ENCODE measurements around the gene HES2.
A peak's percentile ranks its signal among the peaks of the same experiment; 100 is the strongest.
"Not testable (repeated sequence)": the region's sequence is repeated elsewhere in the genome, so short reads cannot be mapped to it uniquely, and the experiment has no call there.

The HES2 gene

DNA sequence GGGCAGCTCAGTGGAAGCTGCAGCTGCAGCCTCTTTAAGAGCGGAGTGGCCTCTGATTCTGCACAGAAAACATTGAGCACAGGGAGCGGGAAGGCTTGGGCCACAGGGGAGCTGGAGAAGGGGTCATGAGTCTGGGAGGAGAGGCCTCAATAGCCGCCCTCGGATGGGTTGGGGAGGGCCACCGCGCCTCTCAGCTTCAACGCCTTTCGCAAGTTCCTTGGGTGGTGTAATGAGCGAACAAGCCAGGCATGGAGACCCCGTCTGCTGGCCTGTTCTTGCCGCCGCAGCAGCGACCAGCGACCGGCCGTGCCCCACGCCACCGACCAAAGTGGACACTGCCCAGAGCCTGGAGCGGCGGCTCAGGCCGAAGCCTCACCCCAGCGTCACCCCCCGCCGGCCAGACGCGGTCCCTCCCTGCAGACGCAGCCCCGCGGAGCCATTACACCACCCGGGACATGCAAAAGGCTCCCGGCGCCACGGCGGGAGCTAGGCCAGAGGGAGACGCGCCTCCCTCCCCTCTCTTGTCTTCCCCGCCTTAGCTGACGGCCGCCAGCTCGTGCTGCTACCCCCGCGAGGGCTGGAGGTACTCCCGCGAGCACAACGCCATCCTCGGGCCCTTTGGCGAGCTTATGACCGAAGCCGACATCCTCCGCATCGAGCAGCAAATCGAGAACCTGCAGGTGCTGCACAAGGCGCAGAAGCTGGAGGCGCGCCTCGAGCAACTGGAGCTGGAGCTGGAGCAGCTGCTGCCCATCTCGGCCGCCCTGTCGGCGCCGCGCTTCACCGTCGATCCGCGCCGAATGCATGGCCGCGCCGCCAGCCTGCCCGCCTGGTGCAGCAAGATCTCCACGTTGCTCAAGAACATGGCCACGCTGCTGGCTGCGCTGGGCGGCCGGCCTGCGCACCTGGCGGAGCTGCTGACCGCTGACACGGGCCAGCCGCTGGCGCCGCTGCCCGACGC is 34.5 kb upstream of the HES2 start:
- DNase-seq: not testable (repeated sequence)

DNA sequence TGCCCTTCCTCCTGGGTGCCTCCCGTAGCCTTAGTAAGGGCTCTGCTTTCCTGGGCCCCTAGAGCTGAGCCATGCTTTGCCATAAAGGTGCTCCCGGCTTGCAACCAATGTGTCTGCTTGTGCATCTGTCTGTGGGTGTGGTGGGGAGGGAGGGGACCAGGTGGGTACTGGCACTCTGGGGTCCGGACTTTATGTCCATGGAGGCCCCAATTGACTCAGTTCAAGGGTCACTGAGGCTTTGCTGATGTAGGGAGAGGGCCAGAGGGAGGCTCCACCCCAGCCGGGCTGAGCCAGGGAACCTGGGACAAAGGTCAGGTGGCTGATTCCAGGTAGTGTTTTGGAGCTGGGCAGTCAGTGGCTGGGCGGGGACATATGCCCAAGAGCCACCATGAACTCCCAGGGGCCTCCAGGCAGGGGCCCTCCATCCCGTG is 31.2 kb upstream of the HES2 start:
- no peak for DNase-seq

DNA sequence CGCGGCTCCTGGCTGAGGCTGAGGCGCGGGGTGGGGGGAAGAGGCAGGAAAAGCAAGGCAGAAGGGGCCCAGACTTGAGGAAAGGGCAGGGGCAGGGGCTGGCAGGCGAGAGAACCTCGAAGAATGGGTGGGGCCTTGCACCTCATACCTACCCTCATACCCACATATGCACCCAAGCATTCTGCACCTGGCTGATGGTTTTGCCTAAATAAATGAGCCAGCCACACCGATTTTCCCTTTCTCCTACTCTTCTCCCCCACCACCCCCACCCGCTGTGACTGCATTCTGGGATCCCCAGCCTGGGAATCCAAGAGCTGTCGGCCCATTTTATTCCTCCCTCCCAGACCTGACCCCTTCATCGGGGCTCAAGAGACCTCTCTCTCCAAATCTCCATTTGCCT is 30.8 kb upstream of the HES2 start:
- DNase-seq: not testable (repeated sequence)

DNA sequence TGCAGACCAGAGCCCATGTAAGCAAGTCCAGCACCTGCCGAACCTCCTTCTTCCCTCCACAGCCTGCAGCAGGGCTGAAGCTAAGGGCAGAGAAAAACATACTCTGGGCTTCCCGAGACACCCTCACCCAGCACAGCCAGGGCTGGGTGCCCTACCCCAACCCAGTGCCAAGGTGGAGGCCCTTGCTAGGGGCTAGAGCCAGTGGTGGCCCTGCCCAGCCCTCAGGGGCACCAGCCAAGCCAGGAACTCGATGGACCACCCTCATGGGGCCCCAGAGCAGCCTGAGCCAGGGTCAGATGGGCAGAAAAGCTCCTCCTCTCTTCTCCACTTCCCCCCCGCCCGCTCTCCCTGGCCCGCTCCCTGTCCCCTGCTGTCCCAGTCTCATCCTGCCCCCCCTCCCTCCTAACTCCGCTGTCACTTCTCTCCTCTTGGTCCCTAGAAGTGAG is 30.3 kb upstream of the HES2 start:
- DNase-seq: no peak

DNA sequence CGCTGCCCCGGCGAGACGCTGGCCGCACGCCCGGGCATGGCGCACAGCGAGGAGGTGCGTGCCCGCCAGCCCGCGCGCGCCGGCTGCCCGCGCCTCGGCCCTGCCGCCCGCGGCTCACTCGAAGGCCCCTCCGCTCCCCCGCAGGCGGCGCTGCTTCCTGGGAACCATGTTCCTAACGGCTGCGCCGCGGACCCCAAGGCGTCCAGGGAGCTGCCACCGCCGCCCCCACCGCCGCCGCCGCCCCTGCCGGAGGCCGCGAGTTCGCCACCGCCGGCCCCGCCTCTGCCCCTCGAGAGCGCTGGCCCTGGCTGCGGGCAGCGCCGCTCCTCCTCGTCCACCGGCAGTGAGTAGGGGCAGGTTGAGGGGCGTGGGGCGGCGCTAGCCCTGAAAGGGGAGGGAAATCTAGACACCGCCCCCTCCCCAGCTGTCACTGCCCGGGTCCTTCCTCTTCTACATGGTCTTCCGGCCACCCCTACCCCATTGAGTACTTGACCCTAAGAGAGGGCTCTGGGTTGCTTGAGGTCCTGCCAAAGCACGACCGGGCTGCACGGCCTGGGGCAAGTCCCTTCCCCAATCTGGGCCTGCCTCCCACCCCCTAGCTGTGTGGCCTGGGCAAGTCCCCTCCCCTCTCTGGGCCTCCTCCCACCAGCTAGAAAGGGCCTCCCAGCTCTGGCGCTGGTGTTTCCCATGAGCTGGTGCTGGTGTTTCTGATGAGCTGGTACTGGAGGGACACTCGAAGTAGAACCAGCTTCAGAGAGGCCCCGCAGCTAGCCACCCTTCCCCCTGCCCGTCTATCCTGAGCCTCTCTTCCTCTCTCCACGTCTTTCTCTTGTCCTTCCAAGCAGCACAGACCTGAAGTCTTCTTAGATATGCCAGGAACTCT is 29.3 kb upstream of the HES2 start:
- peak; percentile 77 for DNase-seq

DNA sequence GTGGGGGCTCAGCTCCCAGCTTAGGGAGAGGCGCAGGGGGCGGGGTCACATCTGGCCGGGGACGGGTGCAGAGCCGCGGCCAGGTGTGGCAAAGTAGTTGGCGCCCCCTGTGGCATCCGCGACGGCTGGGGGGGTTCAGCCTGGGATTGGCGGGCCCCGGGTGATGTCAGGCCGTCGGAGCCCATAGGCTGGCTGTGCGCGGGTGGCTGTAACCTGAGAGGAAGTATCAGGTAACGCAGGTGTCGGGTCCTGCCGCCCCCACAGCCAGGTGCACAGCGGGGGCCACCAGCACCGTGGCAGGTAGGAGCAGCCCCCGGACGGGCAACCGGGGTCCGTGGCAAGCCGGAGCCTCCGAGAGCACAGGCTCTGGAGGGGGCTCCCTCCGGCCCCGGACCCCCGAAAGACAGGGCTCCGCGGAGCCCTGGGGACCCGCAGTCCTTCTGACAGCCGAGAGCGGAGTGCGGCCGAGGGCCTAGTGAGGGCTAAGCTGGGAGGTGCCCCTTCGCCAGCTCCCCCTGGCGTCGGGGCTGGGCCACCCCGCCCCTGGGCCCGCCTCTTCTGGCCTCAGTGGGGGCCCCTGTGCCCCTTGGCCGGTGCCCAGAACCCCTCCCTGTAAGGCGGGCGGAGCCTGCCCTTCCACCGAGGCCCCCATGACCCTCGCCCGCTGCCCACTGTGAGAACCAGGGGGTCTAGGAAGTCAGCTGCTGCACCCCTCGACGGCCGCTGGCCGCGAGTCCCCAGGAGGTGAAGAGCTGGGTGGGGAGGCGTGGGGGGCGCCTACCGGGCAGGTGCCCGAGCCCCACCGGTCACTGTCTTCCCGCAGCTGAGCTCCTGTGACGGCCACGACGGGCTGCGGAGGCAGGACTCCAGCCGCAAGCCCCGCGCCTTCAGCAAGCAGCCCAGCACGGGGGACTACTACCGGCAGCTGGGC is 28.4 kb upstream of the HES2 start:
- peak; percentile 98 for DNase-seq

DNA sequence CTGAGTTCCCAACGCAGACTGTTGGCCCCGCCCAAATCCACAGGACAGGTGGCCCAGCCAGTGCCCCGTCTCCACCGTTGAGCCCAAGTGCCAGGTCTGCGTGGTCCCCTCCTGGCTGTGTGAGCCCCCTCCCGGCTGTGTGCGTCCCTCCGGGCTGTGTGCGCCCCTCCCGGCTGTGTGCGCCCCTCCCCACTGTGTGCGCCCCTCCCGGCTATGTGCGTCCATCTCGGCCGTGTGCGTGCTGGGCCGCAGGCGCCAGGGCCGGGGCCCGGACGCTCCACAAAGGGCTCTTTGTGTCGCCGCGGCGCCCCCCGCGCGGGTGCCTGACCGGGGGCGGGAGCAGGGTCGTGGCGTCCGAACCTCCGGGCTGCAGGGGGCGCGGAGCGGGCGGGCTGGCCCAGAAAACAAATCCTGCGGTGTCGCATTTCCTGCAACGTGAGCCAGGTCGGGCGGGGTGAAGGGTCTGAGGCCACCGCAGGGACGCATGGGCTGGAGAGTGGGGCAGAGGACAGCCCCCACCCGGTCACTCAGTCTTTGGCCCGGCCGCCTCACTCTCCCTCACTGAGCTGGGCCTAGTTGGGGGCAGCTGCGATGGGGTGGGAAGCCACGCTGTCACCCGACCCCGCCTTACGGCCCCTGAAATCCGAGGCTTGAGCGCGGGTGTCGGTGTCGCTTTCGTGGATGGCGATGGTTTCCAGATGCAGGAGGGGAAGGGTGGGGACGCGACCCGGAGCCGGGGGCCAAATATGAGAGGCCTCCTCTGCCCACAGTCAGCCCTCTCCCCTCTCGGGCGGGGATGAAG is 27.5 kb upstream of the HES2 start:
- DNase-seq: peak; percentile 68

DNA sequence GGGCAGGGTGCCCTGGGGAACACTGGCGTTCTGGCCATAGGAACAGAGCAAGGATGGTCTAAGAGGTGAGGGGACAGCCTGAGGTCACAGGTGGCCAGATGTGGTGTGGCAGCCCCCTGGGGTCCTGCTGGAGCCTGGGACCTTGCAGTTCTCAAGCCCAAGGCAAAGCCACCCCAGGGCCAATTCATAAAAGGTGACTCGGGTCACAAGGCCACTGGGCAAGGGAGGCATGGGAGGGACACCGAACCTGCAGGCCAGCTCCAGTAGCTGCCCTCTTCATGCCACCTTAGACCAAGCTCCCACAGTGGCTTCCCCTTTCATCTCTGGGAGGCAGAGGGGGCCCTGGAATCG is 26.9 kb upstream of the HES2 start:
- no peak for DNase-seq

DNA sequence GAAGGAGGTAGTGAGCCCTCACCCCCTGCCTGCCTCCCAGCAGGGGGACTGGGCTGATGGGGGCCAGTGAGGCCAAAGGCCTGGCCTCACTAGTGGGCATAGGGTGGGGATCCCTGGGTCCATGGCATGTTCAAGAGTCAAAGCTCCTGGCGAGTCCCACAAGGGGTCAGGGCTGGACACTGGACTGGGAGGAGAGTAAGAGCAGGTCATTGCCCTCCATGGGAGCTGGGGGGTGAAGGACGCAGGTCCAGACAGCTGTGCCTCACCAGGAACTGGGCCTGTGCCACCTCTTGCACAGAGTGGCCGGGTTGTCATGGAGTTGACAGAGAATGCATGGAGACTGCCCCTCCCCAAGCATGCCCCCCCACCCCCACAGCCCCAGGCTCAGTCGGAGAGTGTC is 26.2 kb upstream of the HES2 start:
- DNase-seq: not testable (repeated sequence)

DNA sequence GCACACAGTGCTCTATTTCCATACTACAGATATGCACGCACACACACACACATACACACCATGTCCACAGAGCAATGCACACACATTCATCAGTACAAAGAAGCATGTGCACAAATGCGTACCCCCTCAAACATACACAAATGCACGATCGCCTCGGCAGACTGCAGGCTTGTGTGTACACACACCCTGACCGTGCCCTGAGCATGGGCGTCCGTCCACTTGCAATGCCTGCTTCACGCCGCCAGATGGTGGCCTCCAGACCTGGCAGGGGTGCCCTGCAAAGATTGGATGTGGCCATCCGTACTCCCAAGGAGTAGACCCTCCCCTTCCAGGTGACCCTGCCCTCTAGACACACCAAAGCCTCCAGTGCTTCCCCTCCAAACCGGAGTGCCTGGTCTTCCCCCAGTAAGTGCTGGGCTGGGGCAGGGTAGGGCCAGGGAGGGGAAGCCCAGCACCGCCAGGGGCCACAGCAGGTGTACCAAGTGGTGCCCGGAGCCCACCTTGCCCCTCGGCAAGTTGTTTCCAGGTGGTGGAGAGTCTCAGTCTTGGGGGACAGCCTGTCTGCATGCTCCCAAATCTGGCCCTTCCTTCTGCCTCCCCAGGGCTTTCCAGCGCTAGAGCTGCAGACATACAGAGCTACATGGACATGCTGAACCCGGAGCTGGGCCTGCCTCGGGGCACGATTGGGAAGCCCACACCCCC is 25.5 kb upstream of the HES2 start:
- peak; percentile 71 for DNase-seq

DNA sequence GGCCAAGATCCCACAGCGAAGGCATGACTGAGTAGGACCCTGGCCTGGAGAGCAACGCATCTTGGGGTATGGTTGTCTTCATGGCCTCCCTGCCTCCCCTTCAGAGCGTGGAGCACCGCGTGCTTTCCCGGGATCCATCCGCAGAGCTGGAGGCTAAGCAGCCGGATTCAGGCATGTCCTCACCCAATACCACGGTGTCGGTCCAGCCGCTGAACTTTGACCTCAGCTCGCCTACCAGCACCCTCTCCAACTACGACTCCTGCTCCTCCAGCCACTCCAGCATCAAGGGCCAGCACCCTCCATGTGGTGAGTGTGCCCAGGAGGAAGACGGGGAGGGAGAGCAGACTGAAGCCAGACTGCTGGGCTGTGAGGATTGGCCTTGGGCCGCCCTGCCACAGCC is 24.7 kb upstream of the HES2 start:
- no peak for DNase-seq

DNA sequence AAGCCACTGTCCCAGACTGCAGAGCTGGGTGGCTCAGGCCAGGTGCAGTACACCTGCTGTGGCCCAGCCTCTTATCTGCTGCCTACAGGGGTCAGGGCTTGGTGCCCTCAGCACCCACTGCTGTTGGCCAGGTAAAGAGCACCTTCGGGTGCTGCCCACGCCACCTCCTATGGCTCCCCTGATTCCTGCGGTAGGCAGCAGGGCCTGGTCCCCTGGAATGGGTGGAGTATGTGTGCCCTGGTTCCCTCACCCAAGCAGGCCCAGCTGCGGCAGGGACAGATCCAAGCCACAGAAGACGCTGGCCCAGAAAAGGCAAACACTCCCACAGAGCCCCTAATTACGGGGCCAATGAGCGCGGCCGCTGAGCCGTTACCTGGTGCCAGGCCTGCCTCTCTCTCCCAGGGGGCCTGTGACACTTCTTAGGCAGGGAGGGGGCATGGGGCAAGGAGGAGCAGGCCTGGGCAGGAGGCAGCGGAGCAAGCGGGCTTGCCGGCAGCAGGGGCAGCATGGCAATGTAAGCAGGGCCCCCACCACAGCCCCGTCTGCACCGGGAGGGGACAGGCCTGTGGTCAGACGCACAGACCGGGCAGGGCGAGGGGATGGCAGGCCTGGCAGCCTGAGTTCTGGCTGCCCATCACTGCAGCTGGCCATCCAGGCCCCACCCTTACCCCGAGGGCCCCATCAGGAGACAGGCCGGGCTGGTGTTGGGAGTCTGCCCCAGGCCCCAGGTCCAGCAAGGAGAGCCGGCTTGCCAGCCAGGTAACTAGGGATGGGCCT is 23.8 kb upstream of the HES2 start:
- DNase-seq: no peak

DNA sequence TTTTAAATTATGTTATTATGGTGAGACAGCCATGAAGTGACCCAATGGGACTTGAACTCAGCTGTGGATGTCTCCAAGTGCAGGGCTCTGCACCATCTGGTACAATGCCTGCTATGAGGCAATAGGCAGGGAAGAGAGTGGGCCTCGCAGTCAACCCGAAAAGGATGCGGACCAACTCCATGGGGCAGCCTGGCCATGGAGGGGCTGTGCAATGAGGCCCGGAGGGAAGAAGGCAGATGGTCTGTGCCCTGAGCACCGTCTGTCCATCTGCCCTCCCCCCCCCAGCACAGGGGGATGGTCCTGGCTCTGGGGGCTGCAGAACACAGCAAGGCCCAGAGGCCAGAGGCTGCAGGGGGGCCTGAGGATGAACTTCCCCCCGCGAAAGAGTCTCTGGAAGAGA is 21.9 kb upstream of the HES2 start:
- DNase-seq: no peak

DNA sequence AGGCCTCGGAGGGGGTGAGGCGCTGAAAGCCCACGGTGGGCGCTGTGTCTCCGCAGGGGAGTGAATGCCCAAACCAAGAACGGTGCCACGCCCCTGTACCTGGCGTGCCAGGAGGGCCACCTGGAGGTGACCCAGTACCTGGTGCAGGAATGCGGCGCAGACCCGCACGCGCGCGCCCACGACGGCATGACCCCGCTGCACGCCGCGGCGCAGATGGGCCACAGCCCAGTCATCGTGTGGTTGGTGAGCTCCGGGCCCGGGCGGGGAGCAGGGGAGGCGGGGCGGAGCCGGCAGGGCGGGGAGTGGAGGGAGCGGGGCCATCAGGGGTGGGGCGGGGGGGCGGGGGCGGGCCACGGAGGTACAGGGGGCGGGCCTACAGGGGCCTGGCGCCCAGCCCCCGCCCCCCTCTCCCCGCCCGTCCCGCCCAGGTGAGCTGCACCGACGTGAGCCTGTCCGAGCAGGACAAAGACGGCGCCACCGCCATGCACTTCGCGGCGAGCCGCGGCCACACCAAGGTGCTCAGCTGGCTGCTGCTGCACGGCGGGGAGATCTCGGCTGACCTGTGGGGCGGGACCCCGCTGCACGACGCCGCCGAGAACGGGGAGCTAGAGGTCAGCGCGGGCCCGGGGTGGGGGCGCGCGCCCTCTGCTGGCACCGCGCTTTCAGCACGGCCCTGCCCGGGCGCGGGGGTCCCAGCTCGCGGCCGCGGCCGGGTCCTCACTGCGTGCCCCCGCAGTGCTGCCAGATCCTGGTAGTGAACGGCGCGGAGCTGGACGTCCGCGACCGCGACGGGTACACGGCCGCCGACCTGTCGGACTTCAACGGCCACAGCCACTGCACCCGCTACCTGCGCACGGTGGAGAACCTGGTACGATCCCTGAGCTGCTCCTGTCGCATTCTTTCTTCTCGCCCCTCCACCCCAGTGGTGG is 20.7 kb upstream of the HES2 start:
- DNase-seq: peak; percentile 60

DNA sequence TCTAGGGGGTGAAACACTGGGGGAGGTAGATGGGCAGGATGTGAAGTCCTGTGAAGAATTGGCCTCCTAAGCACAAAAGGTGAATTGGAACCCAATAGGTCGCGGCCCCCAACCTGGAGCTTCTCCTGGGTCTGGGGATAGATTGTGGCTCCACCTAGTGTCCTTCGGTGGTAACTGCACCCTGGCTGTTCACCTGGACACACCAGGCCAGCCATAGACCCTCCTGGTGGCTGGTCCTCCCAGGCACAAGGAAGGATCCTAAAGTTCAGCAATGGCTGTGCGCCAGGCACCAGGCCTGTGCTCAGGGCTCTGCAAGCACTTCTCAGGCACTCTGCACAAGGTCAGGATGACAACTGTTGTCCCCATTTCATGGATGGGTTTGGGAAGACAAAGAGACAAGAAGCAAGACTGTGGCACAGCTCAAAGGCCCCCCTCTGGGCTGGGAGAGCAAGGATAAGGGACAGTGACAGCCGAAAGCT is 18.4 kb upstream of the HES2 start:
- DNase-seq: peak; percentile 97

DNA sequence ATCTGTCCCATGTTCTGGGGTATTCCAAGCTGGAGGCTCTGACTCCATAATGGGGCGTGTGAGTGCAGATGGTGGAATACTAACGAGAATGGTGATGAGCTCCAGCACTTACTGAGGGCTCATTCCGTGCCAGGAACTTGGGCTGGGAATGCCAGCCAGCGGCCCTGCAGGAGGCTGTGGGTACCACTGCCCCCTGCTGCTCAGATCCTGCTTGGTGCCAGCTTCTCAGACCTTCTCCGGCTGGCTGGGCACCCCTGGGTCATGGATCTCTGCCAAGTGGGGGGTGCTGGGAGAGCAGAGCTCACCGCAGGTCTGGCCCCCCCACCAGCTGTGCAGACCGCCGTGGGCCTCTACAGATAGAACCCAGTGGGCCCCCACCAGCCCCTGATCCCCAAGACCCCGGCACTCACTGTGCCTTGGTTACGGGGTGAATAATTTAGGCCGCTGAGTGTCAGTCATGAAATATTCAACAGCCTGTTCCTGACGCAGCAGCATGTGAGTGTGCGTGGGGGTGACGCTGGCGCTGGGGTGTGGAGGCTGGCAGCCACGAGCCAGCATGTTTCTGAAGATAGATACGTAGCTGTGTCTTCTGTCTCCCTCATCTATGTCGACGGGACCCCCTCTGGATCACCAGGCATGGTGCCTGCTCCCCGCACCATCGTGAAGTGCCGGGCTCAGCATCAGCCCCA is 17.4 kb upstream of the HES2 start:
- DNase-seq: peak; percentile 67

DNA sequence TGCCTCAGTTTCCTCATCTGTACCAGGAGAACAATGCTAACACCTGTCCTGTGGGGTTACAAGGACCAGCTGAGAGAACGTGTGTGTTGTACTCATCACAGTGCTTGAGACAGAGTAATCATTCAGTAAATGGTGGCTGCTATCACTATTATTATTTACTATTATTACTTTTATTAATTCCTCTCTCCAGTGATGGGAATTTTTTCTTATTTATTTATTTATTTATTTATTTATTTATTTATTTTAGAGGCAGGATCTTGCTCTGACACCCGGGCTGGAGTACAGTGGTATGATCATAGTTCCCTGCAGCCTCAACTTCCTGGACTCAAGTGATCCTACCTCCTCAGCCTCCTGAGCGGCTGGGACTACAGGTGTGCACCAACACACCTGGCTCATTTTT is 16.6 kb upstream of the HES2 start:
- not testable (repeated sequence) for DNase-seq

DNA sequence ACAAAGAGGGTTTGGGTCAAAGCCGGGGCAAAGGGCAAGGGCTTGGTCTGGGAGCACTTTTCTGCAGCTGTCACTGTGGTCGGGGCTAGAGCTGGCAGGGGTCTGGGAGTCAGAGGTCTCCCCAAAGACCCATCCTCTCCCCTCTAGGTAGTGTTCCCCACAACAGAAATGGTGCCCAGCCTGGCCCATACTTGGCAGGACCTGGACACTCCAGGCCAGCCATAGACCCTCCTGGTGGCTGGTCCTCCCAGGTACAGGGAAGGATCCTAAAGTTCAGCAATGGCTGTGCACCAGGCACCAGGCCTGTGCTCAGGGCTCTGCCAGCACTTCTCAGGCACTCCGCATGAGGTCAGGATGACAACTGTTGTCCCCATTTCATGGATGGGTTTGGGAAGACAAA is 15.8 kb upstream of the HES2 start:
- no peak for DNase-seq

All from NCI-H510A treated with DMSO at 0.1 percent for 48 hours (cell line).